ENCODE measurements around the gene PDXK.
"Not testable (repeated sequence)": the region's sequence is repeated elsewhere in the genome, so short reads cannot be mapped to it uniquely, and the experiment has no call there.

The PDXK gene

DNA sequence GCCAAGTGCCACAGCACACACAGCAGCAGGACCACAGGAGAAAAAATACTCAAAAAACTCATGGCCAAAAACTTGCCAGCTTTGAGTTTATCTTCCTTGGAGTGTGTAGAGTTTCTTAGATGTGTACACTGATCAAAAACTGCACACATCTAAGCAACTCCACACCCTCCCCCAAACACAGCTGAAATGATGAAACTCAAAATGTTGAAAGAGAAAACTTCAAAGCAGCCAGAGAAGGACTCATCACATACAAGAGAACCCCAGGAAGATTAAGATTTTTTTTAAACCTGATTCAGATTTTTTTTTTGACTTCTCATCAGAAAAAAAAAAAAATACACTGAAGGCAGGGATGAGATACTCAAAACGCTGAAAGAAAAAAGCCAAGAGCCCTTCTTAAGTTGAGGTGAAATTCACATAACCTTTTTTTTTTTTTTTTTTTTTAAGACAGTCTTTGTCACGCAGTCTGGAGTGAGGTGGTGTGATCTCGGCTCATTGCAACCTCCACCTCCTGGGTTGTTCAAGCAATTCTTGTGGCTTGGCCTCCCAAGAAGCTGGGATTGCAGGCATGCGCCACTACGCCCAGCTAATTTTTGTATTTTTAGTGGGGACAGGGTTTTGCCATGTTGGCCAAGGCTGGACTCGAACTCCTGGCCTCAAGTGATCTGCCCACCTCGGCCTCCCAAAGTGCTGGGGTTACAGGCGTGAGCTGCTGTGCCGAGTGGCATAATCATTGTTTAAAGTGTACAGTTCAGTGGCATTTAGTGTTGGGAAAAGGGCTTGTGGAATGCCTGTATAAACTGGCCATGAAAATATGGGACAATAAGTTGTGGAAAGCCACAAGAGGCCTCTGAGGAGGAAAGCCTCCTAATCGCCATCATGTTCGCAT, 20.9 kb upstream of the PDXK start:
- no peak for DNase-seq

GRCh38 chr21:43699492-43699777, 19.5 kb upstream of the PDXK start:
- not testable (repeated sequence) for DNase-seq

GRCh38 chr21:43699933-43700599, 18.9 kb upstream of the PDXK start:
- DNase-seq, result no peak

GRCh38 chr21:43701936-43702784, 16.8 kb upstream of the PDXK start:
- no peak for DNase-seq

- DNase-seq, result no peak
Measured at GRCh38 chr21:43702785-43703034, 16.2 kb upstream of the PDXK start.

GRCh38 chr21:43703035-43703880, 15.7 kb upstream of the PDXK start:
- no peak for DNase-seq

GRCh38 chr21:43707462-43707861, 11.5 kb upstream of the PDXK start:
- DNase-seq, result no peak

DNA sequence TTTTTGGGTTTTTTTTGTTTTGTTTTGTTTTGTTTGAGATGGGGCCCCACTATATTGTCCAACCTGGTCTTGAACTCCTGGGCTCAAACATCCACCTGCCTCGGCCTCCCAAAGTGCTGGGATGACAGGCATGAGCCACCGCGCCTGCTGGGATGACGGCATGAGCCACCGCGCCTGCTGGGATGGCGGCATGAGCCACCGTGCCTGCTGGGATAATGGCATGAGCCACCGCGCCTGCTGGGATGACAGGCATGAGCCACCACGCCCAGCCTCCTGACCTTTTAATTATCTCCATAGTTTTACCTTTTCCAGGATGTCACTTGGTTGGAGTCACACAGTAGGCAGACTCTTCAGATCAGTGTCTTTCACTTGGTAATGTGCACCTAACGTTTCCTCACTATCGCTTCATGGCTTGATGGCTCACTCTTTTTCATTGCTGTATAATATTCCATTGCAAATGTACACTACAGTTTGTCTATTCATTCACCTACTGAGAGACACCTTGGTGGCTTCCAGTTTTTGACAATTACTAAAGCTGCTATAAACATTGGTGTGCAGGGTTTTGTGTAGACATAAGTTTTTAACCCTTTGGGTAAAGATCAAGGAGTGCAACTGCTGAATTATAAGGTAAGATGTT, 10.1 kb upstream of the PDXK start:
- DNase-seq, result no peak

DNA sequence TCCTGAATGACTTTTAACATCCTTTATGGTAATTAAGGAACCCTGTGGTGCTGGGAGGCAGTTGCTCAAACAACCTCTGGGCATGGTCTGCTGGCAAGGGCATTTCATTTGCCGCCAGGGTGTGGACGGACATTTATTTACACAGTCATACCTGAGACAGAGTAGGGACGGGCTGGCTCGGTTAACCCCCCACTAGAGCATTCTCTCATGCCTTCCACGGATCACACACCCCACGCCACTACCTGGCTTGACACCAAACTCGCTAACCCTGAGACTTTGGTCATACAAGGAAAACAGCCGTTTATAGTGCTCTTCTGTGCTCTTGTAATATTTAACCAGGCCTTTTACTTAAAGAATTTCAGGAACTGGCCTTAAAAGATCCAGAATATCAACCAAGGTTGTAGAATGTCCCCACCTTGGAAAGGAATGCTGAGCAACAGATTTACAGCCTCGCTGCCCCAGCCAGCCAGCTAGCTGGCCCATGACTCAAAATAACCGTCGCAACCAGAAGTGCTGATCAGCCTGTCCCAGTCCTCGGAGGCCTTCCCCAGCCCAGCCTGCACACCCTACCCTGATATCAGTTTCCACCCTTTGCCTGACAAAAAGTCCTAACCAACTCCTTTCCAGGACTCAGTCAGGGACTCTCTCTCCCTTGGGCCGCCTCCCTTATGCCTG, 6.5 kb upstream of the PDXK start:
- no peak for DNase-seq

DNA sequence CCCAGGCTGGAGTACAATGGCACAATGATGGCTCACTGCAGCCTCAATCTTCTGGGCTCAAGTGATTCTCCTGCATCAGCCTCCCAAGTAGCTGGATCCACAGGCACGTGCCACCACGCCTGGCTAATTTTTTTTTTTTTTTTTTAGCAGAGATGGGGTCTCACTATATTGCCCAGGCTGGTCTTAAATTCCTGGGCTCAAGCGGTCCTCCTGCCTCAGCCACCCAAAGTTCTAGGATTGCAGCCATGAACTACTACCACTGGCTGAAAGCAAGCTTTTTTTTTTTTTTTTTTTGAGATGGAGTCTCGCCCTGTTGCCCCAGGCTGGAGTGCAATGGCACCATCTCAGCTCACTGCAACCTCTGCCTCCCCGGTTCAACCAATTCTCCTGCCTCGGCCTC, 5.8 kb upstream of the PDXK start:
- DNase-seq, result not testable (repeated sequence)

DNA sequence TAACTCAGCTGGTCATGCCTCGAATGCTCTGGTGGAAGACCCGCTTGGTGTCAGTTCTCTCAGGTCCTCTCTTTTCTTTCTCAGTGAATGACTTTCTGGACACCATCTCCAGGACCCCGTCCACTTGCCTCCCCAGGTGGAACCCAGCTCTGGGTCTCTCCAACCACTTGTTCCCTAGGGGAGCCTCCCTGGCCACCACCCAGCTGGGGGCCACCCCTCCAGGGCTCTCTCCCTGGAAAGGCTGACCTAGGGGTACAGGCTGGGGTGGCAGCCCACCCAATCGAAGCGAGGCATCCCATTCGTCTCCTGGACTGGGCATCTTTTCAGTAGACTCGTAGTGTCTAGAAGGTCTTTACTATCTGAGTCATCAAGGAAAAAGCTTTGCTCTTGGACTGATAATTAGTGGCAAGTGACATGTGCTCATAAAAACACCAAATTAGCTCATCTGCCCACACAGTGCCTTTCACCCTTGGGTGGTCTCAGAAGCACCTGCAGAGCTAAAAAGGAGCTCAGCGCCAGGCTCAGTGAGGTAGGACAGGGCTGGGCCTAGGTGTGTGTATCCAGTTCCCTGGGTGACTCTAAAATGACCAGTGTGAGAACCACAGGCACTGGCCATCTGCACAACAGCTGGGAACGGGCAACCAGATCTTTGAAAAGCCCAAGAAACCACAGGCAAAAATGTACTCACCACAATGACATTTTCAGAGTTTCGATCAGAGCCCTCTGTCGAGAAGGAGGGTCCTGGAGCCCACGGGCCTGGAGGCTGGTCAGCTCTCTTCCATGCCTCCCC, 2.4 kb upstream of the PDXK start:
- no peak for DNase-seq

DNA sequence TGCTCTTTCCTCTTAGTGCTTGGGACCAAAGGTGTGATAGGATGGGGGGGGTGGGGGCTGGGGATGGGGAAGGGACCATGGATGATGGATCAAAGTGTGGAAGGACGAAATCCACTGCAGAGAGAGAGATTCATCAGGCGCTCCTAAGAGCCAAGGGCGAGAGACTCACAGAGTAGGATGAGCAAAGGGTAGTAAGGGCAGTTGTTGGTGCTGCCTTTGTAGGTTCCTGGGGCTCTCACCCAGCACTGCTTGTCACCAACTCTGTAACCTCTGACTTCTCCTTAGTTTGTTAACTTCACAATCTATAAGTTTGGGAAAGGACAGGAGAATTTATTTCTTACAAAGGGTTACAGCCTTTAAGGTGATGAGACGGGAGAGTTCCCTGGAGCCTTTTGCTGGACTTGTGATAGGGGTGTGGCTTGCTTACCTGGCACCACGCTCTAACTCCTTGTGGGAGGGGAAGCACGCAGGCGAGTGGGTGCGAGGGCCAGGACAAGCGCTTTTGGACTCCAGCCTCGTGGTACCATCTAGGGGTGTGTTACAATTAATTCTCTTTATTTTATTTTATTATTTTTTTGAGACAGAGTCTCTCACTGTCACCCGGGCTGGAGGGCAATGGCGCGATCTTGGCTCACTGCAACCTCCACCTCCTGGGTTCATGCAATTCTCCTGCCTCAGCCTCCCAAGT, 1.6 kb upstream of the PDXK start:
- no peak for DNase-seq

GRCh38 chr21:43717967-43718871, 710 bp upstream of the PDXK start:
- no peak for DNase-seq

DNA sequence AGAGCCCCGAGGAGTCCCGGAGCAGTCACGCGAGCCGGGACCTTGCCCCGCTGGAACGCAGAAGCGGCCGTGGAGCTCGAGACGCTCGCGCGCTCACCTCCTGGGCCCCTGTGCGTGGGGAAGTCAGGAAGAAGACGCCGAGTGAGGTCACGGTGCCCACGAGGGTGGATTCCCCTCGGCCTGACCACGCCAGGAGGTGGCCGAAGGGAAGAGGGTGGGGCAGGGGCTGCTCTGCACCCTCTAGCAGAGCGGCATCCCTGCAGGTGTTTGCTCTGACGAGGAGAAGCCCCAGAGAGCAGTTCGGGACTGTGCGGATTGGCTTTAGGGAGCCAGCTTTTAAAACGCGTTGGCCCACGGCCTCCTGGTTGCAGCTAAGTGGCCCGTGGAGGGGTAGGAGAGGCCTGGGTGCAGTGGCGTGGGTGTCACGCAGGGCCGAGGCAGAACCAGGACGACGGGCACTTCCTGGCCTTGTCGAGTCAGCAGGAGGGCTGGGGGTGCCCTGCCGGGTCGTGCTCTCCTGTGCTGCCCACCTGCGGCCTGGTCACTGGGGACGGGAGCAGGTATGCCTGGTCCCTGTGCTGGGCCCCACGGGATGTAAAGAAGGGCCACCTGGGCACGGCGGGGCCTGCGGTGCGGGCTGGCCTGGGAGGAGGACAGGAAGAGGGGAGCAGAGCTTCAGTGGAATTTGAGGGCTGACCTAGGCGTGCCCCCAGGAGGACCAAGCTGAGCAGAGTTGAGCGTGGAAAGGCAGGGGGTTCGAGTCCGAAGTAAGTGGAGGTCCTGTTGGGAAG, 1.0 kb downstream of the PDXK start:
- no peak for DNase-seq

GRCh38 chr21:43720539-43721166, 1.7 kb downstream of the PDXK start:
- DNase-seq, result no peak

GRCh38 chr21:43721206-43721605, 2.3 kb downstream of the PDXK start:
- DNase-seq, result no peak

- DNase-seq, result no peak
Measured at GRCh38 chr21:43721939-43722338, 3.0 kb downstream of the PDXK start.

- no peak for DNase-seq
Measured at GRCh38 chr21:43723648-43724047, 4.7 kb downstream of the PDXK start.
